Progenitor cell of endocrine pancreas (in vitro differentiated cells): ENCODE measurements around the gene TBC1D1. TPM values are rescaled to one million over a fixed set of nuclear protein-coding genes. Genes with fewer than 3 reads are reported as not detected.

ENCODE experiments used
- DNase-seq: peaks from one replicate; pipeline ENCODE4 v3.0.0; 2021; ENCODE audit warnings: low spot score; ENCODE audit not compliant: unreplicated experiment
- H3K27ac Mint-ChIP-seq: 2 replicates; pipeline ENCODE4 v1.8.0; 2021; ENCODE audit warnings: mild to moderate bottlenecking, moderate library complexity, mixed read lengths
- H3K27me3 Mint-ChIP-seq: 2 replicates; pipeline ENCODE4 v1.8.0; 2021; ENCODE audit warnings: mixed read lengths
- H3K36me3 Mint-ChIP-seq: 2 replicates; pipeline ENCODE4 v1.8.0; 2022; ENCODE audit warnings: mixed read lengths; ENCODE audit not compliant: insufficient read depth
- H3K4me1 Mint-ChIP-seq: 2 replicates; pipeline ENCODE4 v1.8.0; 2021; ENCODE audit warnings: low read depth, mixed read lengths
- H3K4me3 Mint-ChIP-seq: 2 replicates; pipeline ENCODE4 v1.8.0; 2021; ENCODE audit warnings: low read depth, mild to moderate bottlenecking, moderate library complexity, mixed read lengths
- H3K9me3 Mint-ChIP-seq: 2 replicates; pipeline ENCODE4 v1.8.0; 2021; ENCODE audit warnings: low read depth, mixed read lengths
- CTCF ChIP-seq: fragments of 200-600 bp; sonication (generic); IDR thresholded peaks from one replicate; pipeline ENCODE4 v1.5.0; 2021; ENCODE audit warnings: antibody characterized with exemption, mild to moderate bottlenecking; ENCODE audit not compliant: unreplicated experiment
- total RNA-seq: library from RNA; stranded (reverse); gene quantifications from 2 replicates; pipeline ENCODE4 v1.2.1, GENCODE V29; 2021

Gene TBC1D1
- total RNA-seq, 1 donor from 2014 or later: 138 TPM

- Mint-ChIP-seq H3K4me1 (peaks cover 21% of the 10 kb centered on the region), H3K9me3 (no peaks in the 10 kb centered on the region), H3K36me3 (peaks cover 37% of the 10 kb centered on the region), H3K4me3 (no peak overlapping the region), H3K27me3 (no peaks in the 10 kb centered on the region), H3K27ac (peak overlapping the region; percentile 1)
- DNase-seq: no peak
- TF ChIP-seq CTCF: no peak
Measured at GRCh38 chr4:38139187-38139586, 248.3 kb downstream of the TBC1D1 start.

GRCh38 chr4:38140643-38141203, 249.8 kb downstream of the TBC1D1 start:
- H3K9me3 Mint-ChIP-seq: no peaks in the 10 kb centered on the region
- H3K36me3 Mint-ChIP-seq: peaks cover 31% of the 10 kb centered on the region
- no peak overlapping the region for H3K27ac Mint-ChIP-seq
- no peak overlapping the region for H3K4me3 Mint-ChIP-seq
- no peaks in the 10 kb centered on the region for H3K27me3 Mint-ChIP-seq
- no peak for TF ChIP-seq CTCF
- peaks cover 11% of the 10 kb centered on the region for H3K4me1 Mint-ChIP-seq
- DNase-seq: no peak

GRCh38 chr4:38141808-38142500, 251.1 kb downstream of the TBC1D1 start:
- Mint-ChIP-seq H3K4me3 (no peak overlapping the region), H3K27ac (no peak overlapping the region), H3K4me1 (peaks cover 14% of the 10 kb centered on the region), H3K36me3 (peaks cover 27% of the 10 kb centered on the region), H3K9me3 (no peaks in the 10 kb centered on the region), H3K27me3 (no peaks in the 10 kb centered on the region)
- no peak for DNase-seq
- no peak for TF ChIP-seq CTCF

GRCh38 chr4:38144031-38144430, 253.1 kb downstream of the TBC1D1 start:
- H3K4me3 Mint-ChIP-seq: no peak overlapping the region
- DNase-seq: no peak
- no peaks in the 10 kb centered on the region for H3K27me3 Mint-ChIP-seq
- H3K4me1 Mint-ChIP-seq: peaks cover 14% of the 10 kb centered on the region
- H3K9me3 Mint-ChIP-seq: no peaks in the 10 kb centered on the region
- H3K27ac Mint-ChIP-seq: no peak overlapping the region
- no peak for TF ChIP-seq CTCF
- peaks cover 12% of the 10 kb centered on the region for H3K36me3 Mint-ChIP-seq

GRCh38 chr4:38145033-38145678, 254.3 kb downstream of the TBC1D1 start:
- no peak for TF ChIP-seq CTCF
- Mint-ChIP-seq H3K27ac (no peak overlapping the region), H3K27me3 (no peaks in the 10 kb centered on the region), H3K4me1 (peaks cover 16% of the 10 kb centered on the region), H3K4me3 (no peak overlapping the region), H3K9me3 (no peaks in the 10 kb centered on the region), H3K36me3 (peaks cover 3% of the 10 kb centered on the region)
- no peak for DNase-seq
